Stimulated activated CD8-positive, alpha-beta memory T cell treated with anti-CD3 and anti-CD28 coated beads, Interleukin-4, amount 100 ng/mL, for 48 hours (primary cell): Measurements from ENCODE around the gene TASP1.

Experiments used
- DNase-seq: peaks from one replicate; pipeline ENCODE4 v3.0.0-alpha.2; 2020

TASP1 gene

DNA sequence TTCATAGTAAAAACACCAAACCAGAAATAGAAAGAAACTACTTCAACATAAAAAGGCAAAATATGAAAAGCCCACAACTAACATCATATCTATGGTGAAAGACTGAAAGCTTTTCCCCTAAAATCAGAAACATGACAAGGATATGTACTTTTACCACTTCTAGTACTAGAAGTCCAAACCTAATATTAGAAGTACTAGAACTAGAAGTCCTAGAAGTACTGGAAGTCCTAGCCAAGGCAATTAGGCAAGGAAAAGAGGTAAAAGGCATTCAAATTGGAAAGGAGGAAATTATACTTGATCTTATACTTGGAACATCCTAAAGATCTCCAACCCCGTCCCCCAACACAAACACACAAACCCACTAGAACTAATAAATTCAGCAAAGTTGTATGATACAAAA is 74.9 kb downstream of the TASP1 start:
- no peak for DNase-seq

DNA sequence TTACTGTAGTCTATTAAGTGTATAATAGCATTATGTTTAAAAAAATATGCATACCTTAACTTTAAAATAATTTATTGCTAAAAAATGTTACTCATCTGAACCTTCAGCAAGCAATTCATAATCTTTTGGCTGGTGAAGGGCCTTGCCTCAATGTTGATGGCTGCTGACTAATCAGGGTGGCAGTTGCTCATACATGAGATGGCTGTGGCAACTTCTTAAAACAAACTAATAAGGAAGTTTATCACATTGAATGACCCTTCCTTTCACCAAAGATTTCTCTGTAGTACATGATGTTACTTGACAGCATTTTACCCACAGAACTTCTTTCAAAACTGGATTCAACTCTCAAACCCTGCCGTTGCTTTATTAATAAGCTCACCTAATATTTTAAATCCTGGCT is 84.0 kb downstream of the TASP1 start:
- DNase-seq = no peak

DNA sequence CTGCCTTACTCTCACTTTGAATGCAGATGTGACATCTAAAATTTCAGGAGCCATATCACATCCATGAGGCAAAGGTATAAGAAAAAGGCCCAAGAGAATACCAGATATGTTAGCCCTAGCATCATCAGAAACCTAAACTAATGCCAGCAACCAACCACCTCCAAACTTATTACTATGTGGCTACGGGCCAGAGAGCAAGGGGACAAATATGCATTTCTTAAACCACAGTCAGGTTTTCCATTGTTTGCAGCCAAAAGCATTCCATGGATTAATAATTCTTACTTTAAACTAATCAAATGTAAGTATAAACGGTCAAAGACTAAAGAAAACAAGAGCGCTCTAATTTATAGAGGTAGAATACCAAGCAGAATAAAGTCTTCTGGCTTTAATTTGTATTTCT is 84.7 kb downstream of the TASP1 start:
- DNase-seq = no peak

DNA sequence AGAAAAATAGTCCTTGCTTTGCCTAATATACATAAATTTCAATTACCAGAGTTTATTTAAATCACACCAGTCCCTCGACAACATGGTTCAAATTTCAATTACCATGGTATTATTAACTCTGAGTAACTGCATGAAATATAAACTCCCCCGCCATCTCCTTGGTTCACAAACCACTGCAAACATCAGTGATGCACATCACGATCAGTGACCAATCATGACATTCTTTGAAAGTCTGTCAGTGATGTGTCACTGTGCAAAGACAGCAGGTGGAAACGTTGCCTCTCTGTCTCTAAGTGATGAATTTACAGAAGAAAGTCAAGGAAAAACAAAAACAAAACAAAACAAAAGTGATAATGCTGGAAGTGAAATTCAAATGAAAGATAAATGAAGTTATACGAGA is 86.7 kb downstream of the TASP1 start:
- DNase-seq = no peak

DNA sequence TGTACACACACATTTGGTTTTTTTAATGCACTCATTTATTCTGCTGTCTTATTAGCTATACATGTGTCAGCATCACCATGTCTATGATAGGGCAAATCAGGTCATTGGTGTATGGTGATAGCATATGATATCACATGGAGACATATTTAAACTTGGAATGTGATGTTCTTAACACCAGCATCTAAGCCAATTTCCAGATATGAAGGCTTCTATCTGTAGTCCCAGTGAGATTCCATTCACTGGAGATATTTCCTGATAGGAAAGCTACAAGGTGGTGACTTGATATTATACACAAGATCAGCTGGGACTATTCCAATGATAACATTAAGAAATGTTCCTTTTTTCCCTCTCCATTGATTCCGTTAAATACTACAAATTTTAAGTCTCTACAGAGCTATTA is 89.3 kb downstream of the TASP1 start:
- no peak for DNase-seq

DNA sequence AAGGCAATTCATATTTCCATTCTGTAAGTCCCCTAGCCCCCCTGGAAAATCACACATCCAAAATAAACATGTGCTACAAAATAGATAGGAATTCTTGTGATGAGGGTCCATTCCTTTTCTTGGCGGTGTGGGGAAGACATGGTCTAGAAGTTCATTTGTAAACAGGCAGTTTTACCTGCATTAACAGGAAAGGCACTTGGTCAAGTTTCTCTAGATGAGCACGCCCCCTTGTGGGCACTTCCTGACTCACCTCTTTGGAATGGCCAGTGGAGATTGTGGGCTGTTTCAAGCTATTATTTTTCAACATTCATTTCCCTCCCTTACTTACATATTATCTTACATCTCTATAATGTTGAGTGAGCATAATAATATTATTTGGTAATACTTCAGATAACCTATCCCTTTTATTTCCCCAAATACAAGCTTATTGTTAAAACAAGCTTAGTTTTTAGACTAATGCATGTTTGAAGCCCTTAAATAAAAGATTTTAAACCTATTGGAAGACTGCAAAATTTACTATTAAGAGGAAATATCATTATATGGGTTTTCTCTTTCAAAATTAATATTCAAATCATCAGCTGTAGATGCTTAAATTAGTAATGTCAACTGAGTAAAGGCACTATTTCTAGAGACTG is 92.1 kb downstream of the TASP1 start:
- DNase-seq = peak; percentile 88

DNA sequence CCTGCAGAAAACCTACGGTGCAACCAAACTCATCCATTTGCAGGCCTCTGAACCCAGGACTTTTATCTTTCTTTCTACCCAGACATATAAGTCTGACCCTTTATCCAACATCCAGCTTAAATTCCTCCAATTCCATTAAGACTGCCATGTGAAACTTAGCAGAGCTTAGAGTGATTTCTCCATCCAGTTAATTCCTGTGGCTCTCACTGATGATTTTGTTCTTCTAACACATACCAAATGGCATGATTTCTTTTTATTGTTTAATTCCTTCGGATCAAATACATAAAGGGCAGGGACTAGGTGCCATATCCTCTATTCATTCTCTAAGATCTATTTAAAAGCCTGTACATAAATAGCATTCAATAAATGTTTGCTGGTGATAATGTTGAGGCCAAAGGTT is 92.9 kb downstream of the TASP1 start:
- DNase-seq = no peak

DNA sequence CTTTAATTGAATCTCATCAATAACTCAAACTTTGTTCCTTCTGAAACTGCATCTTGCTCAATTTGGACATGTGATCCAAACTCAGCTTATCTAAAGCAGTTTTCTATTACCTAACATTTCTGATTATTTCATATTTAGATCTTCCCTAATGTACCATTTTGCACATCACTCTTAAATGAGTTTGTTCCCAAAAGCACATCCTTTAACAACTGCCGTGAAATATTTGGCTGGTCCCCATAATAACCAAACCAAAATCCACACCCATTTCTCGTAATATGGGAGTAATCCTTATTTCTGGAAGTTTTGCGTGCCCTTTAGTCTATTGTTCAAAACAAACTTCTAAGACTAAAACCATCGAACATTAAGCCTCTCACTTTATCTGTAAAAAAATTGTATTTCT is 94.9 kb downstream of the TASP1 start:
- no peak for DNase-seq

DNA sequence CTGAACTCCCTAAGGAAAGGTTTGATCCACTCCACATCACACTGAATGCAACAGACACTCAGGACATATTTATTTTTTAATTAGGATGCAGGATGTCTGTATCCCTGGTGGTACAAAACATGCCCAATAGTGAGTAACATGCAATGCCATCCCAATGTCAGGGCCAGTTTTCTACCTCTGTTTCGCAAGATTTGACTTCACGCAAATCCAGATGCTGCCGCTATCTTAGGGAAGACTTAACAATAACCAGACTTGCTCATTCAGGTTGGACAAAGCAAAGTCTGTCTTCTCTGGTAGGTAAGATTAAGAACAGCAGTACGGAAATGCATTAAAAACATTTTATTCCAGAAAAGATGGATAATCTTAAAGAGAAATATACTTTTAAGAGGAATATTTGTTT is 103.1 kb downstream of the TASP1 start:
- DNase-seq = no peak

DNA sequence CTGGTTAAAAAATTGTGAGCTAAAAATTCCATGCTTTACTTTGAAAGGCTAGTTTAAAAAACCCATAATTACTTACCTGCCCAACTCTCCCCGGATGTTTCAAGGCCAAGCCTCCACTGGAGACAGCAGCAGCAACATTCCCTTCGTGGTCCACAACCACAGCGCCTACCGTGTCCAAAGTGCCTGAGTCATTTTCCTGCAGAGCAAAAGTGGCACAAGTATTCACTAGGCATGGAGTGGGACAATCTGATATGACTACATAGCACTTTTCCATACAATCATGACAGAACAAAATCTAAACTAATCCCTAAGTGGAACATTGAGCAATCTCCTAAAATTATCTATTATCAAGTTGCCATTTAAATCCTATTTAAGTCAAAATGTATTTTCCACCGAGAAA is 104.8 kb downstream of the TASP1 start:
- no peak for DNase-seq

DNA sequence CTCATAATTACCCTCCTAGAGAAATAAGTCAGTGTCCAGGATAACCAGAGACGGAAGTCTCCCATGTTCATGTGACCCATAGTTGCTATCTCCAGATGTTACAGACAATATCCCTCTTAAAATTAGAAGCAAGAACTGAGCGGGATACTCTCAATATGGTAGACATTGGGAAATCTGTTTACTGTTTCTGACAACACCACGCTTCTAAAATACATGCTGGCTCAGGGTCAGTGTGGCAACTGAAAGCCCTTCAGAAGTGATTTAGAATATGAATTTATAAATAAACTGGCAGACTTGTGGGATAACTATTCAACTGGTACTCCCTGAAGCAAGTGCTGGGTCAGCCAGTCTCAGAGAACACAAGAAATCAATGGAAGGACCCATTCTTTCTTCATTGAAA is 108.6 kb downstream of the TASP1 start:
- no peak for DNase-seq

DNA sequence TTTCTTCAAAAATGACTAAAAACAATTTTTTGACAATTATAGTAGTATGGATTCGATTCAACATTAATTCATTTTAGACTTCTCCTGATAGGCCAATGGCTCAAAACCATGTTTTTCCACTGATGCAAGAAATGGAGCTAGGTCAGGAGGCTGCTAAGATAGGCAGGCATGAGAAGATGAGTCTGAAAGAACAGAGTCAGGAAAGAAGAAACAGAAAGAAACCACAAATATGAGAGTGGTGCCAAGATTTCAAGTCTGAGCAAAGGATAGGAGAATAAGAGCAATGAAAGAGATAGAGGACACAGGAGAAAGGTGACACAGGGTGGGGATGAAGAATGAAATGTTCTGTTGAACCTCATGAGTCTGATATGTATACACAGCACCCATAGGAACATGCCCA is 112.2 kb downstream of the TASP1 start:
- no peak for DNase-seq

DNA sequence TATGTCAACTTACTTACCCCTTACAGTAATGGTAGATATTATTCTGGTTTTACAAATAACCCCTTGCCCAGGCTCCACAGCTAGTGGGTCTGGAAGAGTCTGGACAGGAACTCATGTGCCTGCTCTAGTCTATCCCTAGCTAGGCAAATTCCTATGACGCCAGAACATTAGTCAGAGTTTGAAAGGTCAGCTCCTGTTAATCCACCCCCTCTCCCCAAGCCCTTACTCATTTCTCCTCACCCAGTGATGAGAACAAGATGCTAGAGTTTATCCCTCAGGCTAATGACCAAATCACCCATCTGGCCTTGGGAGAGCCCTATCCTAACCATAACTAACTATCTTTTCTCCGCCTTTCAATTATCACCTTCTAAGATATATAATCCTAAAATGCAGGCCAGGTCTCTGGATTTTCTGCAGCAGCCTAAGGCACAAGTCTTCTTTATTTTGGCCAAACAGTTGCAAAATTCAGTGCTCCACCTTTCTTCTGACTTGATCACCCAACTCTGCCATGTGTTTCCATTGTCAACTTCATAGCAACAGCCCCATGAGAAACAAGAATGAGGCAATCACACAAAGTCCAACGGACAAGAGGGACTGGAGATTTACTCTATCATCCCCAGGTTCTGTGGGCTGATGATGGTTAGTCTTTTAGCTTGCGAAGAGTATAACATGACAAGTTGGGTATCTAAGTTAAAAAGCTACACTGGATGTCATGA is 113.3 kb downstream of the TASP1 start:
- DNase-seq = no peak

DNA sequence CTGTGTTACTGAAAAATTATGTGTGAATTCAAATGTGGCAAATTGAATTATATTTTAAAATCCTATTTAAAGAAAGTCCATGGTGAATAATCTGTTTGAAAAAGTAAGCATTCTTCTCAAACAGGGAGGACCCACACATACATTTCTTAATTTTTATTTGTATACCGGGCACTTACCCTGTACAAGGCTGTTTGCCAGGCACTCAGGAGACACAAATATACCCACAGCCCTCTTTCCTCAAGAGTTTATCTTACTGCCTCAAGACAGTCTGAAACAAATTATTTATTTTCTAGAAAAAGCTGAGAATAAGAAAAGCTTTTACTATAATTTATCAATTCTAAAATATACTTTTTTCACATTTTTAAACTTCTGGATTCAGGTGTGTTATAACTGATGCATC is 114.4 kb downstream of the TASP1 start:
- DNase-seq = no peak

DNA sequence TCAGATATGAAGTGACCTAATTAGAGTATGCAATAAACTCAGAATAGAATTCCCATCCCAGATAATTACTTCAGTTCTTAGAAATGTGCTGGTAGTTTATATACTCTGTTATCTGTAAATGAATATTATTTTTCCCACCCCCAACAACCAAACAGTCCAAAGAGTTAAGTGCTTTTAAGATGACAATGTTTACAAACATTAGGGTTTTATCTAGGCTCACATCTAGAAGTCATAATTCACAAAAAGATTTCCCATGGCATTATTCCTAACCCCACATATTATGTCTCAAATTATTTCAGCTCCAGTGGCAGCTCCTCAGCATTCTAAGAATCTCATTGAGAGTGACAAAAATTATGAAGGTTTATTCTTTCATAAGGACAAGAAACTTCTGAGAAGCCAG is 120.9 kb downstream of the TASP1 start:
- DNase-seq = no peak

DNA sequence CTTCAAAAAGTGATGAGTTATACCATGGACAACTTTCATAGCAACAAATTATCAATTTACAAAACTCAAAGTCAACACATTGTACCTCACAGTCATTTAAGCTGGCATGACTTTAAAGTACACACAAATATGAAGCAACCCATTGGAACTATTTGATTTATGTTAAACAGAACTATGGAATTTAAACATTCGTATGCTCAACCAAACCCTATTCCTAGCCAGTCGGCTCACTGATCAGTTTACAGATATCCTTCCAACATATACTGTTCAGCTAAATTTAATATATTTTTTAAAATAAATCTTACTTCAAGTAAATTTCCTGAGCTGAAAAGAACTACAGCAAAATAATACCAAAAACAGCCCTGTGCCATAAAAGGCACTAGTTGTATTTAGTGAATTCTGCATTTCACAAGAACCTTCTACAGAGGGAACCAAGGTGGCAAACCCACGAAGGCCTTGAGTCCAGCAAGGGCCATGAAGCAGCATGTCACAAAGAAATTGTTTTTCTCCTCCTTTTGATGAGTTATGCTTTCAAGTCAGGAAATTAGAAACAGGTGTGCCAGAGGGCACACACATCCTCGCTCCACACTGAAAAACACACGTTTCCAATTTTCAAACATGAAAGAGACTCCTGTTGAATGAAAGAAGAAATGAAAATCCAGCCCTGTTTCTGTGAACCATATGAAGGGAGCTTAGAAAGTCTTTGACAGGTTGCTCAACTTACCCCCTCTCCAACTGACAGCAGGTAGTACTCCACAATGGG is 122.8 kb downstream of the TASP1 start:
- no peak for DNase-seq

DNA sequence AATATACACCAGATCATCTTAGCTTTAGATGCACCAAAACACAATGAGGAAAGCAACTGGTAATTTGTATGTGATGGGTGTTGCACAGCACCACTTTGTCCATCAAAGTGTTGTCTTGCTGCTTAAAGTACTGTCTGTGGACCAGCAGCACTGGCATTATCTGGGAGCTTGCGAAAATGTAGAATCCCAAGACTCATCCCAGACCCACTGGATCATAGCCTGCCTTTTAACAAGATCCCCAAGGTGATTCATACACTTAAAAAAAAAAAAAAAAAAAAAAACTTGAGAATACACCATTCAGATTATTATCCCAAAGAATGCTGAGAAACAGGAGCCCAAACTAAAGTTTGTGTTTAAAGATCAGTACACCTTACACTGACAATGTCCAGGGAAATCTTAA is 123.4 kb downstream of the TASP1 start:
- DNase-seq = no peak

DNA sequence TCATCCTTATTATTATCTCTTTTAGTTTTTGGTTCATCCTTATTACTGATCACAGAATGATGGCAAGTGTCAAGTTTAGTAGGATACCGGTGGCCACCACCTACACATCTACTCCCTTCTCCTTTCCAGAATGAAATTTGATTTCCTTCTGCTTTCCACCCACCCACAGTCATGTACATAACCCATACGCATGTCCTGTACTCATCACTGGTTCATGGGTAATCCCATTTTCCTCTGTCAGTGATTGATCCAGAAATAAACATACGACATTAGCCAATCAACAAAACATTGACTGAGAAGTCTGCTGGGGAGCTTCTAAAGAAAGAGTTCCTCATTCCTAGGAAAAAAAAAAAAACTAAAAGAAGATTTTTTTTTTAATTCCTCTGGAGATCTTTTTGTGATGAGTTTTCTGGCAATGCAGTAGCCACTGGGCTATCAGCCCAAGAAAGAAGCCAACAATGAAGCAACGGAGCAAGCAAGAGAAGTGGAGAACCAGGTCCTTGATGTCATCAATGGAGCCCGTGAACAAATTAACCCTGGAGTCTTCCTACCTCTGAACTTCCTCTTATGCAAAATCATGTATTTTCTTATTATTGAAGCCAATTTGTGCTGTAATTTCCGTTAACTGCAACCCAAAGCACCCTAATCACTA is 127.8 kb downstream of the TASP1 start:
- no peak for DNase-seq

DNA sequence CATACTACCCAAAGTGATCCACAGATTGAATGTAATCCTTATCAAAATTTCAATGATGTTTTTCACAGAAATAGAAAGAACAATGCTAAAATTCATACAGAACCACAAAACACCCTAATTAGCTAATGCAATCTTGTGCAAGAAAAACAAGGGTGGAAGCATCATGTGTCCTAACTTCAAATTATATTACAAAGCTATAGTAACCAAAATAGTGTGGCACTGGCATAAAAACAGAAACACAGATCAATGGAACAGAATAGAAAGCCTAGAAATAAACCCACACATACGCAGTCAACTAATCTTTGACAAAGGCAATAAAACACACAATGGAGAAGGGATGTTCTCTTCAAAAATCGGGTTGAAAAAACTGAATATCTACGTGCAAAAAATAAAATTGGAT is 131.1 kb downstream of the TASP1 start:
- DNase-seq = no peak

DNA sequence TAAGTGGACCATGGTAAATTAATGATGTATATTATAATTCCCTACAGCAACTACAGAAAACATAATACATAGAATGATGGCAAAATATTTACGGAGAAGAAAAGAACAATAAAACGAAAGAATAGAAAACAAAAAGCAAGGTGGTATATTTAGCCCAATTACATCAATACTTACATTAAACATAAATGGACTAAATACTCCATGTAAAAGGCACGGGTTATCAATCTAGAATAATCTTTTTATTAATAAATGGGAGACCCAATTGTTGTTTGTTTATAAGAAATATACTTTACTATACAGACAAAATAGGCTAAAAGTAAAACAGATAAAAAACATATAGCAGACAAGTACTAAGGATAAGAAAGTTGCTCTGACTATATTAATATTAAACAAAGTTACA is 137.2 kb downstream of the TASP1 start:
- DNase-seq = no peak

DNA sequence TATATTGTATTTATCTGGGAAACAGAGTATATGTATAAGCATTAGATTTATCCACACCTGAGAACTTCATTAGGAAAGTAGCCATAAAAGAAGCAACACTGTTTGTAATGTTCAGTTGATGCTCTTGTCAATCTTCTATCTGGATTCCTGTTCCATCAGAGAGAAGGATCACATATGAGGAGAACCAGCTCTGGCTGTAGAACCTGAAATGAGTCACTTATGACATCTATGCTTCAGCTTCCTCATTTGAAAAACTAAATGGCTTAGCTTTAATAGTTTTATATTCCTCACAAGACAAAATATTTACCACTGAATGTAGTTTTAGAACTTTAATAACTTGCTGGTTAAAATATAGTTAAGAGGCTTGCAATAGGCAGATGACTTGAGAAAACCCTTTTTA is 144.7 kb downstream of the TASP1 start:
- DNase-seq = no peak

DNA sequence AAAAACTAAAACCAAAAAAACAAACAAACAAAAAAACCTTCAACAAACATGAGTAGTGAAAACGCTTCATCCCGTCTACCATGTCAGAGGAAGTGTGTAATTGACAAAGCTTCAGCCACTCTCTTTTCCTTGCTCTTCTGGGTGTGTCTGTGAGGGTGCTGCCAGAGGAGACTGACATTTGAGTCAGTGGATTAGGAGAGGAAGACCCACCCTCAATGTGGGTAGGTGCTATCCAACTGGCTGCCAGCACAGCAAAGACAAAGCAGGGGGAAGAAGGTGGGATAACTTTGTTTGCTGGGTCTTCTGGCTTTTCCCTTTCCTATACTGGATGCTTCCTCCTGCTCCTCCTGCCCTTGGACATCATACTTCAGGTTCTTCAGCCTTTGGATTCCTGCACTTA is 145.6 kb downstream of the TASP1 start:
- DNase-seq = no peak

DNA sequence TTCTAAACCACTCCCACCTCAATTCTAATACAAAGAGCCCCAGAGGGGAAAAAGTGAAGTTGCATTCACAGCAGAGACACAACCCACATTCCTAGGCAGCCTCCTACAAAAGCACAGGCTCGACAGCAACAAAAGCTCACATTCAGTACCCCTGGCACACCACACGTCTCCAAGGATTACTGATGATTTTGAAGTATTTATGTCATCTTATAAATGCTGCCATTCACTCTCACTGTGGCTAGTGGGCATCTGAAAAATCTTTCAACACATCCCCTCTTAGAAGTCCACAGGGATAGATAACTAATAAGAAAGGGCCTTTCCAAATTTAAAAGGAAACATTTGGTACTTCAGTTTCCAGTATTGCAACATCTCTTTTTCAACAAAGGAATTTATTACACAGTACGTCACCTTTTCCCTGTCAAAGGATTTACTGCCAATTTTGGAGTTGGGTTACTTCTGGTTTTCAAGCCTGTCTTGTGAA is 146.7 kb downstream of the TASP1 start:
- no peak for DNase-seq

DNA sequence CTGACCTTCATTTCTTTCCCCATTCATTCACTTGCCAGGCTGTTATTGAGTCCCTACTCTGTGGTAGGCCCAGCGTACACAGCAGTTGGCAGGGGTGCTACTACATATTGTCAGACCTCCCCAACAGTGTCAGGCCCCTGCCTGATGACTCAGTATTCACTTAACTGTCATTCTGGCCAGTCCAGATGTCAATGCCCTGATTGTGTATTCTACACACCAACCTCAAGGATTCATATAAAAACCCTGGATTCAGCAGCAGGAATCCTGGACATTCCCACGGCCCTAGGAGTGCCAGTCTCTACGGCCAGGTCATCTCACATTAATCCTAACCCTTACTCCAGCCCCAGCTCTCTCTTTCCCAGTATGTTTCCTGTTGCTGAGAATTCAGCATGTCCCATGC is 151.5 kb downstream of the TASP1 start:
- DNase-seq = no peak
